Stimulated activated CD4-positive, alpha-beta T cell treated with anti-CD3 and anti-CD28 coated beads, Interleukin-2, amount 100 ng/mL, for 48 hours (primary cell): Measurements from ENCODE around the gene TMEM39B.
"Not testable (repeated sequence)": the region's sequence is repeated elsewhere in the genome, so short reads cannot be mapped to it uniquely, and the experiment has no call there.

Experiments used
- DNase-seq, 2 donors: peaks; one replicate each; pipeline ENCODE4 v3.0.0-alpha.2; 2020

Gene TMEM39B

DNA sequence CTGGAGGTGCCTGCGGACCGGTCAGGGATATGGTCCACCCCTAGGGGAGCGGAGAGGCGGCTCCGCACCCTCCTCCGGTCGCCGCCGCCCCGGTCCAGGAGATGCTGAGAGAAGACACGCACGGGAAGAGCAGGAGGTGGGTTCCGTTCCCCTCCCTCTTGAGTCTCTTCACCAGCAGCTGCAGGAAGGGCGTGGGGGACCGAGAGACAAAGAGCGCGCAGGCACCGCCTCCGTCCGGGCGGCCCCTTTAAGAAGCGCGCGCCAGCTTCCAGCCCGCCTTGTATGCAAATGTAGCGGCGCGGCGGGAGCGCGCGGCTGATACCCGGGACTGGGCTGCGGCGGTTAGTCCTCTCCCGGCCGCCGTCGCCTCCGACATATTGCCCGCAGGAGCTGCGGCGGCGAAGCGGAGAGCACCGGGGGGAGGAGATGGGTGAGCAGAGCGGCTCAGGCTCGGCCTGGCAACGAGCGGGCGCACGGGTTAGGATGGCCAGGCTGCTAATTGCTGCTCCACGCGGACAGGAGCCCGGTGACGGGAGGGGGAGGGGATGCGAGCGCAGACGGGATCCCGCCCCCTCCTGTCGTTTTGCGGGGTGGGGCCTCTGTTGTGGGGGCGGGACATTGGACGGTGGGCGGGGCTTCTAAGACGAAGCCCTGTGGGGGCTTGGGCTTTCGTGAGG is at the start of gene TMEM39B:
TMEM39B (plus strand) TSS at position 318 of the 677 bp plus-strand sequence; CDS start at position 427, 109 bp downstream.
- DNase-seq, result peak; percentile 86 to 89

DNA sequence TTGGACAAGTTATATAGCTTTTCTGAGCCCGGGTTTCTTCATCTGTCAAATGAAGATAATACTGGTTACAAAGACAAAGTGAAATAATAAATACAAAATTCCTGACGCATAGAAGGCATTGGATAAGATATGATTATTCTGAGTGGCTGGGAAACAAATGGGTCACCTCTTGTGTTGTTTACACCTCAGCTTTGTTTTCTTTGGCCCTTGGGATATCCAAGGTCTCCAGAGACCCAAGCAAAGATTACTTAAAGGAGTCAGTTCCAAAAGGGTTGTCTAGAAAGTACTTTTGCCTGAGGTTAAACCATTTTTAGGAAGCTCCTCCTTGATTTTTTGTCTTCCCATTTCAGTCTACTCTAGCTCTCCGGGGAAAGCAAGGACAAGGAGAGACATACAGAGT is 49.4 kb upstream of the TMEM39B start:
- DNase-seq, result no peak

DNA sequence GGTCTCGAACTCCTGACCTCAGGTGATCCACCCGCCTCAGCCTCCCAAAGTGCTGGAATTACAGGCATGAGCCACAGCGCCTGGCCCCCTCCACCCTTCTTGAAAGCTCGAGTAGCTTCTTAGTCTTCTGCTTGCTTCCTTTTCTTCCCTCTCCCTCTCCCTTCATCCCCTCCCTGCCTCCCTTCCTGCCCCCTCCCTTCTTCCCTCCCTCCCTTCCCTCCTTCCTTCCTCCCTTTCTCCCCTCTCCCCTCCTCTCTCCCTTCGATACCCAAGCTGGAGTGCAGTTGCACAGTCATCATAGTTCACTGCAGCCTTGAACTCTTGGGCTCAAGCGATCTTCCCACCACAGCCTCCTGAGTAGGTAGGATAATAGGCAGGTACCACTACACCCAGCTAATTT is 47.2 kb upstream of the TMEM39B start:
- DNase-seq, result no peak

DNA sequence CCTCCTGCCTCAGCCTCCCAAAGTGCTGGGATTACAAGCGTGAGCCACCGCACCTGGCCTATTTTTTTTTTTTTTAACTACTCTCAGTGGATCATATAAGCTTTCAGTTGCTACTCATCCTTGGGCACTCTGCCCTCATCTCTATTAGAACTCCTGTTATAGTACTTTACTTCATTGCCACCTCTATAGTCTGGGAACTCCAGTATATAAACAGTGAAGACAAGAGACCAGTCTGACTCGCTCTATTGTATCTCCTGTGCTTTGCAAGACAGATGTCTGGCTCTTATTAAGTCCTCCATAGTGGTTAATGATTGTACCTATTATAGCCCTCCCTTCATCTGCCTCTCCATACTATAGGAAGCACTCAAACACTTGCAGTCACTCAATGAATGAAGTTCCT is 44.0 kb upstream of the TMEM39B start:
- no peak for DNase-seq

DNA sequence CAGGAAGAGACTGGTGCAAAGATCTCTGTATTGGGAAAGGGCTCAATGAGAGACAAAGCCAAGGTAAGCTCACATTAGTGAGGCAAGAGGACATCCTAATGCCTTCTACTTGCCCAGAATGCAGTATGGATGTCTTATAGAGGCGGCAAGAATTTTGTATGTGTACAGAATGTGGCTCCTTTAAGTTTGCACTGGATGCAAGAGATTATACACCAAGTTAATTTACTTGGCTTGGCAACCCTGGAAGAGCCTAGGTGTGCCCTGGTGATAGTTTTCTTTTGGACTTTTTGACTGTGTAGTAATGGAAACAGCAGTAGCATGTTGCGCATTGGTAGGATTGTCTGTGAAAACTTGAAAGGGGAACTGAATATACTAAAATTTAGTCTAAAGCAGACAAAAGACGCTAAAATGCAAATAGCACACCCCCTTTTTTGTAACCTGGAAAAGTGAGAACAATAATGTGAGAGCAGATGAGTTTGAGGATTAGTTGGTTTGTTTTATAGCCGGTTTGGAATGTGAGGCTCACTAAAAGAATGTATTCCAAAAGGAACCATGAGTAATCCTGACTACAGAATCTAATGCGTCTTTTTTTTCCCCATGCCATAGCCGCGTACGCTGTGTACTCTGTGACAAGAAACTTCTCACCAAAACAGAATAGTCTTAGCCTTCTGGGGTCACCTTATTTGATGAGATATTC is 41.0 kb upstream of the TMEM39B start:
- DNase-seq, result no peak

DNA sequence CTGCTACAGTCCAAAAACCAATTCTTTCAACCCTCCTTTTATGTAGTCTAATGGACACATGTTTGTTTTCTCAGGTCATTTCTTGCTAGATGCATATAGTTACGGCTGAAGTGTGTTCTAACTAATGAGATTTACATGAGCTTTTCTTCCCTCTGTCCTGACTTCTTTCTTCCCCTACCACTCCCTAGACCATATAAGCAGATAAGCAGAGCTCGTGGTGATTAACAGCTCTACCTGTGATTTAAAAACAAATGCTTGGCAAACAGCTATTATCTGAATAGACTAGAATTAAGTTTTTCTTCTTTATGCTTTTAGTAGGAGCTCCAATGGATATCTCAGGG is 40.5 kb upstream of the TMEM39B start:
- no peak for DNase-seq

DNA sequence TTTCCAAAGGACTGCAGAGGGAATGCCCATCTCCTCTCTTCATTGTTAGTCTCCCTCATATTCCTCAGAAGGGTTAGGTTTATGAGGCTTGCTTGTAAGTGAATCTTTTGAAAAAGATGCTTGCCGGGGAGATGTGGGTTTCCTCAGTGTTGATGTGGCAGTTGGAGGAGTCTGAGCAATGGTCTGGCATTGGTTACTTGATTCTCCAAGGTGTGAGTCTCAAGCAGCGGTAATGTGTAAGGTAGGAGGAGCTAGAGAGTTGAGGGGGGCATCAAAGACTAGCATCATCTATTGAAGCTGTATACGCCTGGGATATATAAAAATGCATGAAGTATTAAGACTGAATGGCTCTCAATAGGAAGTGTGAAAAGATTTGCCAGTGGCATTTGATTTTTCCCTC is 37.6 kb upstream of the TMEM39B start:
- DNase-seq, result no peak

DNA sequence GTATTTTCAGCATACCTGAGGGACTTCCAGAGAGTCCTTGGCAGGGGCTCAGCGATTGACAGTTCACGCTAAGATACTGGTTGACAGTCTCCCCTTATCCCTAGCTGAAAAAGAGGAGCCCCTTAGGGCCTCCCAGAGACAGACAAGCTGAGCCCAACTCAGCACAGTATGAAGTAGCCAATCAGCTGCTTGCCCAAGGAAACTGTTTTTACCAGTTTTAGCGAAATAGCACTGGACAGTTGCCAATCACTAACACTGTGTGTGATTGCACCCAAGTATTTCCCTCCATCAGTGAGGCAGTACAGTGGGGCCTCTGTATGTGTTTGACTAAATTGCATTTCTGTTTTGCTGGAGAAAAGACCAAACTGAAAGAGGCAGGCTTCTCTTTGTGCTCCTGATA is 32.0 kb upstream of the TMEM39B start:
- no peak for DNase-seq

DNA sequence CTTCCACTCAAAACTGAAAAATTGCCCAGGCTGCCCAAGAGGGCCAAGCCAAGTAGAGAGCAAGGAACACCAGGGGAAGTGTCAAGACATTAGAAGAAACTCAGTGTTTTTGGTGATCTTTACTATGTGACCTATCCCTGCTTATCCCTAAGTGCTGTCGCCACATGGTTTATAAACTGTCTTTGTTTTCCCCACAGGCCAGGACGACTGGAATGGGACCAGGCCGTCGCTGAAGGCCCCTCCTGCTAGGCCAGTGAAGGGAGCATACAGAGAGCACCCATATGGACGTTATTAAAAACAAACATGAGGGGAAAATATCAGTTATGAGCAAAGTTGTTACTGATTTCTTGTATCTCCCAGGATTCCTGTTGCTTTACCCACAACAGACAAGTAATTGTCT is 30.4 kb upstream of the TMEM39B start:
- no peak for DNase-seq

DNA sequence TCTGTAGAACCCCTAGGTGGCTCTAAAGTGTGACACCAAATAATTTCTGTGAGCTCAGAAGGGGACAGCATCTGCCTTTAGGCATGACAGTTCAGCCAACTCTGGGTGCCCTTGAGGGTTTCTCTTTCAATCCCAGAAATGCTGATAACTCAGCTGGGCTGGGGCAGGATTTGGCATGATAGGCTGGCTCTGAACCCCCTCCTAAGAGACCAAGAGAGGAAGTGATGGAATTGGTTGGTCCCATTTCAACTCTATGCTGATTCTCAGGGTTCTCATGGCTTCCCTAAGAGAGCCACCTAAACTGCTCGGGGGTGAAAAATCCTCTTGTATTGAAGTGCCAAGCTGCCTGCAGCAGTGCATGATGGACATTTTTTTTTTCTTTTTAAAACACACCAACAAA is 28.5 kb upstream of the TMEM39B start:
- DNase-seq, result no peak

DNA sequence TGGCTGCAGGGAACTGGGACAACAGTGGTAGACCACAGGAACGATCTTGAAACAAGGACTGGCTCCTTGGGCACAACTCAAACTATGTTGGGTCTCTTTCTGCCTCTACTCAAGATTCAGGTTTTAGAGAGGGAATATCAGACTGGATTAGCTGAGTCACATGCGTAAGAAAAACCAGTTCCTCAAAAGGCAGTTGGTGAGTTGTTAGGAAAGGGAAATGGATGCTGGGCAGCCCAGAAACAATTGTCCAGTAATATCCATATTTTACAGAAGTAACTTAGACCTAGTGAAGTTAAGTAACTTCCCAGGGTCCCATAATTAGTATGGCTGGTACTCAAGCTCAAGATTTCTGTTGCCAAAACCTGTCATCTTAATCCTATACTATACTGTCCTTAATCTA is 27.0 kb upstream of the TMEM39B start:
- DNase-seq, result no peak

DNA sequence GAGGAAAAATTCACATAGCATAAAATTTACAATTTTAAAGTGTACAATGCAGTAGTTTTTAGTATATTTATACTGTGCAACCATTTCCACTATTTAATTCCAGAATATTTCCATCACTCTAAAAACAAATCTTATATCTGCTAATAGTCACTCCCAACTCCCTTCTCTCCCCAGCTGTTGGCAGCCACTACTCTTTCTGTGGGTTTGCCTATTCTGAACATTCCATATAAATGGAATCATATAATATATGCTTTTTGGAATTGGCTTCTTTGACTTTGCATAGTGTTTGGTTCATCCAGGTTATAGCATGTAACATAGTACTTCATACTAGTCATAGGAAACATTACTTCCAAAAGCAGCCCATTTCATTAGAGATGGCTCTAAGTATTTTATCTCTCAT is 25.0 kb upstream of the TMEM39B start:
- no peak for DNase-seq

DNA sequence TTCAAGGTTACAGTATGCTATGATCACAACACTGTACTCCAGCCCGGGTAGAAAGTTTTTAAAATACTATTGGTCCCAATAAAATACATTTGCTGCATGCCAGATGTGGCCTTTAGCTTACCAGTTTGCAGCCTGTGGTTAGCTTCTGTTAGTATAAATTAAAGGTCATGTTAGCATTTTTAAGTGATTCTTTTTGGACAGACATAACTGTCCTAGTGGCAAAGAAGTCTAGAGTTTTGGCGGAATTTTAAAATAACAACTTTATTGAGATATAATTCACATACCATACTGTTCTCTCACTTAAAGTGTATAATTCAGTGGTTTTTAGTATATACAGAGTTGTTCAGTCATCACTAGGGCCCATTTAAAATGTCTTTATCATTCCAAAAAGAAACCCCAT is 24.3 kb upstream of the TMEM39B start:
- no peak for DNase-seq

DNA sequence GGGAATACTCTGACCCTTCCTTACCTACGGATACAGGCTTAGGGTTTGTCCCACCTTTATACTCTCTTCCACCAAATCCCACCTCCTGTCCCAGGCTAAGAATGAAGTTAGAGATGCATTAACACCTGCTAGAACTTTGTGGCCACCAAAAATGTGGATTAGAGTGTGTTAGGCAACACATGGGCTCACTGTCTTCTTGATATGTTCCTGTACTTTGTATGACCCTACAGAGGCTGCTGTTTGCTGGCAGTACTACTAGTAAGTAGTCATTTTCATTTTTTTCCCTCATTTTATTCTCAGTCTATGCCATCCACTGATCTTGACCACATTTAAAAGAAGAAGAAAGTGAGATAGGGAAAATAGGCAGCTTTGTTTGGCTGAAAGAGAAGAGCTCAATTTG is 21.0 kb upstream of the TMEM39B start:
- DNase-seq, result no peak

DNA sequence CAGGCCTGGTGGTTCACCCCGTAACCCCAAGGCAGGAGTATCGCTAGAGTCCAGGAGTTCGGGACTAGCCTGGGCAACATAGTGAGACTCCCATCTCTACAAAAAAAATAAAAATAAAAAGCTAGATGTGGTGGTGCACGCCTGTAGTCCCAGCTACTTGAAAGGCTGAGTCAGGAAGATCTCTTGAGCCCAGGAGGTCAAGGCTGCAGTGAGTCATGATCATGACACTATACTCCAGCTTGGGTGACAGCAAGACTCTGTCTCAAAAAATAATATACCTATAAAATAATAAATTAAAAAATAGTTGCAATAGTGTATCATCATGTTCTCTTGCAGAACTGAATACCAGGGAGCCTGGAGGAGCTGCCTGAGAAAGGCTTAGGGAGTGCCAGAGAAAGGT is 19.9 kb upstream of the TMEM39B start:
- DNase-seq, result no peak

DNA sequence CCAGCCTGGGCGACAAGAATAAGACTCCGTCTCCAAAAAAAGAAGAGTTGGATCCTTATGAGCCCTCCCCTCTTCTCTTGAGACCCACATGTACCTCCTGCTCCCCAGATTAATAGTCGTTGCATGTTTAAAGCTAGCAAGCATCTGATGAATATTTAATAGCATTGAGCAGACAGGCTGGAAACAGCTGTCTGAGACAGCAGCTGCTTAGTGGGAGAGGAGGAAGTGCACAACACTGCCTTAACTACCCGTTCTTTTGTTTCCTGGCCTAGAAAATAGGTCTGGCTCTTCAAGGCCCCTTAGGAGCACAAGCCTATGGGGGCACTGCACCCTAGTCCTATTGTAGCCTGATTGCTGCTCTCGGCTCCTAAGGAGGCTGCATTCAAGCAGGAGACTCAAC is 17.3 kb upstream of the TMEM39B start:
- no peak for DNase-seq

DNA sequence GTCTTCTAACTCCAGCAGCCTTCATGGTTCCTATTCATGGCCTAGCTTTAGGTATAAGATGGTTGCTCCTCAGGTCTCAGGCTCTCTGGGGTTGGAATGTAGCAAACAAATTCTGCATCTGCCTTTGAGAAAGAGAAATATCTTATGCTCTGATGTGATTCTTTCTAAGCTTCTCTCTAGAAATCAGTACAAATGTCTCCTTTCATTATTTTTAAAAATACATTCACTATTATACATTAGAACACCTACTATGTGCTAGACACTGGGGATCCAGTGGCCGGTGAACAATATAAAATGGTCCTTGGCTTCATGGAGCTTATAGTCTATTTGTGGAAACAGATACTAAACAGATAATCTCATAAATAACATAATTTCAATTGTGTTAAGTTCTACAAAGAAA is 16.1 kb upstream of the TMEM39B start:
- DNase-seq, result no peak

DNA sequence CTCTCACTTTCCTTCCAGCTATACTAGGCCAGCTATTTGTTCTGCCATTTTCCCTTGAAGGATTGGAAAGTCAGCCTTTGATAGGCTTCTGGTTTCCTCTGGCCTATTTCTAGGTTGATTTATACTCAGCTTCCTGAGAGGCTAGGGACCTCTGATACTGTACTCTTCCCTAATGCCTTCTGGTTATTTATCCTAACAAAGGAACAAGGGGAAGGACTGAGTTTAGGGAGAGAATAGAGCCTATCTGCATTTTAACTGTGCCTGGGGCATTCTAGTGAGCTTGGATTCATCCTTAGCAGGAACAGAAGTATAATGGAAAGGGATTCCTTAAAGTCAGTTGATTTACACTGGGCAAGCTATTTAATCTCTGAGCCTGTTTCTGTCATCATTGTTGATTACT is 11.8 kb upstream of the TMEM39B start:
- DNase-seq, result no peak

DNA sequence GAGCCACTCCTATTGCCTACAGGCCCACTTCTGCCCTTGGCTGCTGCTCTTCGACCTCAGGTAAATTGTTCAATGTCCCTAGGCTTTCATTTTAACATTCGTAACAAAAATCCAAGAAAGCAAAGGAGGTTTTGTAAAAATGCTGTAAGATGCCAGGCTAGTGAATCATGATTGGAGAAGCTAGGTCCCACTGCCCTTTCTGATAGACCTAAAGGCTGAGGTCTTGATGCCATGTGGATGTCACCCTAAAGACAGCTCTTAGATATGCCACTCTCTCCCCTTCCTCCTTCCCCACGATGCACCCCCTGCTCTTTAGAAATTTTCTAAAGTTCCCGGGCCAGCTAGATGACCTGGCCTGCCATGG is 9.9 kb upstream of the TMEM39B start:
- DNase-seq, result no peak

DNA sequence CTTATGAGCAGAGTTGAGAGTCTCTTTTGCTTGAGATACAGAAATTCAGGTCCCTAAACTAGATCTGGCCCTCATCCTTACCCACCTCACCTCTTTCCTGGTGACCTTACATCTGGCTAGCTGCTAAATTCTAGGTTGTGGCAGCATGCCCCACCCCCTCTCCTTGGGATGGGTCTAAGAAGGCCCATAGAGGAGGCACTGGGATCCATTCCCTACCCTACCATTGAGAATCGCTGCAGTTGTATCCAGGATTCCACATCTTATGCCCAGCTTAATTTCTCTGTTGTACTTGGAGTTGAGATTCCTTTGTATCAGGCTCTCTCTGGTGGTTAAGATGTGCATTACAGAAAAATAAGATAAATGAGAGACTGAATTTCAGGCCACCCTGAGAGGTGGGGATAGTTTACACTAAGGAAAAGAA is 9.5 kb upstream of the TMEM39B start:
- DNase-seq, result no peak

DNA sequence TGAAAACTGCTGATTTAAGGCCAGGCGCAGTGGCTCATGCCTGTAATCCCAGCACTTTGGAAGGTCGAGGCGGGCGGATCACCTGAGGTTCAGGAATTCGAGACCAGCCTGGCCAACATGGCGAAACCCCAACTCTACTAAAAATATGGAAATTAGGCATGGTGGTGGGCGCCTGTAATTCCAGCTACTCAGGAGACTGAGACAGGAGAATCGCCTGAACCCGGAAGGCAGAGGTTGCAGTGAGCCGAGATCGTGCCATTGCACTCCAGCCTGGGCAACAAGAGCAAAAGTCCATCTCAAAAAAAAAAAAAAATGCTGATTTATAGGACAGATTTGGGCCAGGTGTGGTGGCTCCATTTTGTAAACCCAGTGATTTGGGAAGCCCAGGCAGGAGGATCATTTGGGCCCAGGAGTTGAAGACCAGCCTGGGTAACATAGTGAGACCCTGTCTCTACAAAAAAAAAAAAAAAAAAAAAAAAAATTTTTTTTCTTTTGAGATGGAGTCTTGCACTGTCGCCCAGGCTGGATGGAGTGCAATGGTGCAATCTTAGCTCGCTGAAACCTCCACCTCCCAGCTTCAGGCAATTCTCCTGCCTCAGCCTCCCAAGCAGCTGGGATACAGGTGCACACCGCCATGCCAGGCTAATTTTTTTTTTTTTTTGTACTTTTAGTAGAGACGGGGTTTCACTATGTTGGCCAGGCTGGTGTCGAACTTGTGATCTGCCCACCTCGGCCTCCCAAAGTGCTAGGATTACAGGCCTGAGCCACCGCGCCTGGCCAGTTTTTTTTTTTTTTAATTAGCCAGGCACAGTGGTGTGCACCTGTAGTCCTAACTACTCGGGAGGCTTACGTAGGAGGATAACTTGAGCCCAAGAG is 6.9 kb upstream of the TMEM39B start:
- not testable (repeated sequence) for DNase-seq

DNA sequence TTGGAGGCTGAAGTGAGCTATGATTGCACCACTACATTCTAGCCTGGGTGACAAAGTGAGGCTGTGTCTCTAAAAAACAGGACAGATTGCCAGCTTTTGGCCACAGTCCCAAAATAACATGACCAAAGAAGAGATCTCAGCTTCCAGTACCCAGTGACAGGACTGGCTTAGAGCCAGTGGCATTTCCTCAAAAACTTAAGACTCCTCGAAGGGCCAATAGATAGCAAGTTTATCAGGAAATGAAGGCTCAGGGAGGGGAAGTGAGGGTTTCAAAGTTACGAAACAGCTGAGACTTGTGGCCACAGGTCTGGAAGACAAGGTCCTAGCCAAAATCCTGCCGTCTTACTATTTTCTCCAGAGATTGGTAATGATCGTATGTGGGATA is 6.3 kb upstream of the TMEM39B start:
- DNase-seq, result no peak

DNA sequence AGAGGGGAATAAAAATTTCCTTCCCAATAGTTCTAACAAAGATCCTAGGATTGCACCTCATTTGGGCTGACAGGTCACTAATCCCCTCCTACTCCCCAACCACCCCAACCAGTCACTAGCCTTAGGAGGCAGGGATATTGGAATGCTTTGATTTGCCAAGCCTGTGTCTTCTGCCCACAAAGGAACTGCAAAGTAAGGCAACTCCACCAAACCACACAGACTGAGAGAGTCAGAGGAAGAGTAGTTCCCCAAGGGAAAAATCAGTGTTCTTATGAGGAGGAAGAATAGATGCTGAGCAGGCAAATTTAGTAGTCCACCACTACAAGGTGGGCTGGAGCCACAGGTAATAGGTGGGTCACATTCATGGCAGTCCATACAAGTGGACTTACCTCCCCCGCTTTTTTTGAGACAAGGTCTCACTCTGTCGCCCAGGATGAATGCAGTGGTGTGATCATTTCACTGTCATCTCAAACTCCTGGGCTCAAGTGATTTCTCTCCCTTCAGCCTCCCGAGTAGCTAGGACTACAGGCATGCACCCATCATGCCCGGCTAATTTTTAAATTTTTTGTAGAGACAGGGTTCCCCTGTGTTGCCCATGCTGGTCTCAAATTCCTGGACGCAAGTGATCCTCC is 3.7 kb upstream of the TMEM39B start:
- DNase-seq, result no peak
